IPS-NIHi7 (cell line): ENCODE results near the gene TNFSF13B.
"Not testable (repeated sequence)": the region's sequence is repeated elsewhere in the genome, so short reads cannot be mapped to it uniquely, and the experiment has no call there.

Source experiments
- DNase-seq: peaks from one replicate; pipeline ENCODE4 v3.0.0; 2012; ENCODE audit warnings: mixed read lengths; ENCODE audit errors: extremely low spot score

The TNFSF13B gene

GRCh38 chr13:108269601-108270328 is at the start of gene TNFSF13B:
TSS of gene TNFSF13B (plus strand) at chr13:108269718. CDS start at chr13:108269896, 178 bp downstream.
- DNase-seq: peak; percentile 58

- DNase-seq: no peak
These were observed 49.5 kb upstream of the TNFSF13B start for GRCh38 chr13:108220041-108220440.

DNA sequence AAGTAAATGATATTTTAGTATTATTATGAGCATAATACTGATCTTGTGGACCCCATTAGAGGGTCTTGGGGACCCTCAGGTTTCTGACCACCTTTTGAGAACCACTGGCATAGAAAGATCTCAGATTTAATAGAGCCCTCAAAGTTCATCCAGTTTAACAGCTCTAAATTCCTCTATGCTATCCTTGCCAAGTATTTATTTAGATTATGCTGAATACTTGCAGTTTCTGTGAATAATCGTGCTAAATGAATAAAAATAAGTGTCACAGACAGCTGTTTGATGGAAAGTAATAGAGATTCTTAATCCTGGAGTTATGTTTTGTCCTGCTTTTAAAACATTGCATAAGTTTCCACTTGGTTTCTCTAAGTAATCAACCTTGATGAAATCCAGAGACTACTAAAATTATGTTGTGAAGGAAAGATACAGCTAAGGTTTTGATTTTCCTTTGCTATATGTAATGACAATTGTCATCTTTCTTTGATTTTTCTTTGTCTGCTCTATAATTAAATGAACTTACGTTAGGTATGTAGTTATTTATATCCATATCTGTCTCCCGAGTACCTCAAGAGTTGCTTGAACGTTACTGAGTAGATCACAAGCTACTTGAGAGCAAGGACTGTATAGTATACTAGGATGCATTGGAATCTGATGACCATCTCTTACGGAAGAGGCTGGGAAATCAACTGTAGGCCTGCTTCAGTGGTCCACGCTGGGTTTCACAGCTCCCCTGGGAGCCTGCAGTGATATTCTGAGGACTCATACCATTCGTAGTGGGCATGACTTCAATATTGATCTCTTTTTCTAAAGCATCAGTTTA is 45.6 kb upstream of the TNFSF13B start:
- DNase-seq: no peak

- no peak for DNase-seq
These were observed 44.1 kb upstream of the TNFSF13B start for GRCh38 chr13:108225440-108225839.

DNA sequence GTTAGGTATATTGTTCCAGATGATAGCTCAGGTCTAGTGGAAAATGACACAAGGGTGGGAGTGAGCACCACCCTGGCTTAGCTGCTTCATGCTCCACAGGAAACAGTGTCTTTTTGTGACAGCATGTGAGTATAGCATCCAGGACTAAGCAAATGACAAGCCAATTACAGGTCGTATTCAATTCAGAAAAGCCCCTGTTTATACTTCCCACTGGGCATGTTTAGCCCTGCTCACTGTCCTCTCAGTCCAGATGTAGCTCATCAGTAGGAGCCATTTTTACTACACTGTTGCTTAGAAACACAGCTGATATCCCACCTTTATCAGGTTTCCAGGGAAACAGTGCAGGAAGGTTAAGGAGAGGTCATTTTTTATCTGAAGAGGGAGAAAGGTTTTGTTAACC is 43.3 kb upstream of the TNFSF13B start:
- DNase-seq: no peak

DNA sequence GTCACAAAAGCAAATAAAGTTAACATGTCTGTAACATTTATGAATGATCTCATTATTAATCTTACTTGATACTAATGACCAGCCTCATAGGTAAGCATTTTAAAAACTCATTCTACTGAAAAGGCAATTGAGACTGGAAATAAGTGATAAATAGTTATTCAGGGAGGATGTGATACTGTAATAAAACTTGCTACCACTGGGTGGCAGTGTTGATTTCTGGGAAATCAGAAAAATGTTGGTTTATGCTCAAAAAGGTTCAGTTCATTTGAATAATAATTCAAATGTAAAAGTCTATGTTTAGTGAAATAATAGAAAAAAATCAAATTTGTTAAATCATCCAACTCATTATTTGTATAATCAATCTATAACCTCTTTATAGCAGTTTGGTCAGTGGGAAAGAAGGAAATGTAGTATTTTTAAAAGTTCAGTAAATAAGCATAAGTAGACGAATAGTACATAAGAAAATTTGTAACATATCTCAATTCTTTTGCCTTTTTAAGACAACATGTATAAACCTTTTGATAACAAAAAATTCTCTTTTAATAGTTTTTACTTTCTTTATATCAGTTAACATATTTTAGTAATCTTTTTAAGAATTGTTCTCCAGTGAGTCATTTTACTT is 41.8 kb upstream of the TNFSF13B start:
- DNase-seq: no peak

DNA sequence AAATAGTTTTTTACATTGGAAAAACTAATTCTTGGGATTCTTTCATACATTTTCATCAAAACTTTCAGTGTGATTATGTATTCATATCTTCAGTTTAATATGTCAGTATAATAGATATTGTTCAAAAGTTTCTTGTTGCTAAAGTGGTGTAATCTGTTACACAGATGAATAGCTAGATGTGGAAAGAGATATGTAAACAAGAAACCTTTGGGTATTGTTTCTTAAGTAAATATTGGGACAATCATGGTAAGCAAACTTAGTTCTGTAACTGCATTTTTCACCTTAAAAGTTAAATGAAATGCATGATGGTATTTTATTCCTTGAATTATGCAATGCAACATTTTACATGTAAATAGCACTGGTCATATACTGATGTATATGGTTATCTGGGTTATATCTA is 39.1 kb upstream of the TNFSF13B start:
- no peak for DNase-seq

DNA sequence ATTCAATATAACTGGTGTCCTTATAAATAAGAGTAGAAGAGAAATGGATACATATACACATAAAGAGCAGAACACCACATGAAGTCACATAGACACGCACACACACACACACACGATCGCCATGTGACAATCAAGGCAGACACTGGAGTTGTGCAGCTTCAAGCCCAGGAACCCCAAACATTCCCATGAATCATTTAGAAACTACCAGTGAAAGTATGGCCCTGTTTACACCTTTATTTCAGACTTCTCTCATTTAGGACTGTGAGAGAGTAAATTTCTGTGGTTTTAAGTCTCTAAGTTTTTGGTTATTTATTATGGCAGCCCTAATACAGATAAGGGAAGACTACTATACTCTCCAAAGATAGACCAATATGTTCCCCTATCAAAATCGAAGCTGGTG is 20.4 kb upstream of the TNFSF13B start:
- no peak for DNase-seq

- DNase-seq: no peak
These were observed 12.3 kb upstream of the TNFSF13B start for GRCh38 chr13:108257248-108257647.

- no peak for DNase-seq
These were observed 5.7 kb upstream of the TNFSF13B start for GRCh38 chr13:108263621-108264355.

DNA sequence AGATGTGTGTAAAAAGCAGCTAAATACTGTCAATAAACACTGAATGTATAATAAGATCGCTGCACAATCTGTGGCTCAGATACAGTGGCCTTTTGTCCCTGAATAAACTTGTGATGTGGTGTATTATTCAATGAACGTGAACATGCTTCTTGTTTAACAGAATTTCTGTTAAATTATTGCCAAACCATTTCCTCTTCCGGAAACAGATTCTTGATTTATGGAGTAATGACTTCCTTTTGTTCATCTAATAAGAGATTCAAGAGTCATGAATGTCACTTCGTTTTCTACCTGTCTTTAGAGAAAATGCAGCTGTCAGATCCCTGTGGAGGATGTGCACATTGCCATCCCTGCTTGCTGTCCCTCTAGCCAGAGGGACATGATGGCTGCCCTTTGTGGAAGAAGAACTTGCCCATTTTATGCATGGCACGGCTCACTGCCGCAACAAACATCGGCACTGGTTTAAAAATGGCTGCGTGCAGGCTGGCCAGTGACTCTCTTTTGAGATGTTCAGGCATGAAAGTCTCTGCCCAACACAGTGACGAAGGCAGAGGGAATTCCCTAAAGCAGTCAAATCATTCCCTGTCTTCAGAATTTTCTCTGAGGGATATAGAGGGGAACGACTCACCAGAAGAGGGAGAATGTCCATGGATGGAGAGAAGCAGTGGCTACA is 3.1 kb upstream of the TNFSF13B start:
- DNase-seq: no peak

- no peak for DNase-seq
These were observed 2.2 kb upstream of the TNFSF13B start for GRCh38 chr13:108267347-108267746.

DNA sequence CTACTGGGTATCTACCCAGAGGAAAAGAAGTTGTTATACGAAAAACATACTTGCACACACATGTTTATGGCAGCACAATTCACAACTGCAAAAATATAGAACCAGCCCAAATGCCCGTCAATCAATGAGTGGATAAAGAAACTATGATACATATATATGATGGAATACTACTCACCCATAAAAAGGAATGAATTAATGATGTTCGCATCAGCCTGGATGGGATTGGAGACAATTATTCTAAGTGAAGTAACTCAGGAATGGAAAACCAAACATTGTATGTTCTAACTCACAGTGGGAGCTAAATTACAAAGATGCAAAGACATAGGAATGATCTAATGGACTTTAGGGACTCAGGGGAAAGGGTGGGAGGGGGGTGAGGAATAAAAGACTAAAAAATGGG is 1.7 kb upstream of the TNFSF13B start:
- not testable (repeated sequence) for DNase-seq

GRCh38 chr13:108268466-108269112 is 929 bp upstream of the TNFSF13B start:
- no peak for DNase-seq

GRCh38 chr13:108270442-108270841 is 924 bp downstream of the TNFSF13B start:
- DNase-seq: no peak

GRCh38 chr13:108272333-108272732 is 2.8 kb downstream of the TNFSF13B start:
- DNase-seq: no peak

DNA sequence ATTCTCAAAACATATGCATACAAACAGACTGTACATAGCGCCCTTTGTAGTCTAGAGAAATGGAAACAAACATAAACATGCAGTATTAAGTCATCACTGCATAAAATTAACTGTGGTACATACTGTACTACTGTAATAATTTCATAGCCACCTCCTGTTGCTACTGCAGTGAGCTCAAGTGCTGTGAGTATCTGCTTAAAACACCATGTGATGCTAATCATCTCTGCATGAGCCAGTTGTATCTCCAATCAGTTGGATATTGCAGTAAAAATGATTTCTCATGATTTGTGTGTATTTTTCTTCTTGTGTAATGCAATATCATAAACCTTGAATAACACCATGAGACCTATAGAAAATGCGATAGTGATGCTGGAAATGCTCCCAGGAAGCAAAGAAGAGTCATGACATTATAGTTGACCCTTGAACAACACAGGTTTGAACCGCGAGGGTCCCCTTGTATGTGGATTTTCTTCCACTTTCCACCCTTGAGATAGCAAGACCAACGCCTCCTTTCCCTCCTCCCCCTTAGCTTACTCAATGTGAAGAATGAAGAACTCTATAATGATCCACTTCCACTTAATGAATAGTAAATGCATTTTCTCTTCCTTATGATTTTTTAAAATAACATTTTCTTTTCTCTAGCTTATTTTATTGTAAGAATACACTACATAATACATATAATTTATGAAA is 4.1 kb downstream of the TNFSF13B start:
- DNase-seq: no peak

DNA sequence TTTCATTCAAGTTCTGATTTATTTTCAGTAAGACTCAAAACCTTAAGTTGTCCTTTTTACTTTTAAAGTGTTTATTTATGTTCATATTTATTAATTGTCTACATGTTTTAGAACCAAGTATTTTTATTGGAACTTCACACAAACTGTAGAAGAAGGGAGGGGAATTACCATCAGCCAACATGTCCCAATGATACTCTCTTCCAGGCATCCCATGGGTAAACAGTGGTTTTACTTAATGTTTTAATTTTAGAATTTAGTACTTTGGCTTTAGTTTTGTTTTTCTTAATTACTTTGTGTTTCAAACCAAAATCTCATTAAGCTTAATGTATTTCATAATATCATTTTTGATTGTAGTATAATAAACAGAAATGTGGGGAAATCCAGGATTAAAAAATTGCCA is 5.2 kb downstream of the TNFSF13B start:
- no peak for DNase-seq

- no peak for DNase-seq
These were observed 6.5 kb downstream of the TNFSF13B start for GRCh38 chr13:108276060-108276459.

- DNase-seq: no peak
These were observed 8.9 kb downstream of the TNFSF13B start for GRCh38 chr13:108278466-108278865.
